Activated CD4-positive, alpha-beta T cell treated with anti-CD3 and anti-CD28 coated beads, Interleukin-2, amount 50 U/mL, for 1 hour (primary cell): ENCODE results near the gene QSOX1.
A peak's percentile ranks its signal among the peaks of the same experiment; 100 is the strongest.

Source experiments
- DNase-seq: peaks from one replicate; pipeline ENCODE4 v3.0.0-alpha.2; 2020

Gene QSOX1

GRCh38 chr1:180170546-180171151 lies 16.0 kb downstream of the QSOX1 start:
- DNase-seq, result no peak

- no peak for DNase-seq
These were observed 17.0 kb downstream of the QSOX1 start for GRCh38 chr1:180171691-180172090.

- DNase-seq, result no peak
These were observed 18.8 kb downstream of the QSOX1 start for GRCh38 chr1:180173451-180173850.

- no peak for DNase-seq
These were observed 19.3 kb downstream of the QSOX1 start for GRCh38 chr1:180173952-180174351.

- no peak for DNase-seq
These were observed 20.6 kb downstream of the QSOX1 start for GRCh38 chr1:180175291-180175690.

GRCh38 chr1:180175806-180176205 lies 21.1 kb downstream of the QSOX1 start:
- DNase-seq, result no peak

- no peak for DNase-seq
These were observed 22.3 kb downstream of the QSOX1 start for GRCh38 chr1:180176965-180177364.

- DNase-seq, result no peak
These were observed 23.3 kb downstream of the QSOX1 start for GRCh38 chr1:180177931-180178330.

GRCh38 chr1:180178511-180179161 lies 24.0 kb downstream of the QSOX1 start:
- DNase-seq, result peak; percentile 67

GRCh38 chr1:180179162-180179957 lies 24.7 kb downstream of the QSOX1 start:
- no peak for DNase-seq

- DNase-seq, result no peak
These were observed 26.4 kb downstream of the QSOX1 start for GRCh38 chr1:180181048-180181447.

- DNase-seq, result no peak
These were observed 27.4 kb downstream of the QSOX1 start for GRCh38 chr1:180181996-180182642.

- DNase-seq, result no peak
These were observed 28.1 kb downstream of the QSOX1 start for GRCh38 chr1:180182643-180183311.

GRCh38 chr1:180183426-180183825 lies 28.8 kb downstream of the QSOX1 start:
- DNase-seq, result no peak

GRCh38 chr1:180184041-180184440 lies 29.4 kb downstream of the QSOX1 start:
- no peak for DNase-seq

- no peak for DNase-seq
These were observed 30.6 kb downstream of the QSOX1 start for GRCh38 chr1:180185281-180185680.

GRCh38 chr1:180185971-180186645 lies 31.4 kb downstream of the QSOX1 start:
- DNase-seq, result no peak

GRCh38 chr1:180186831-180187230 lies 32.2 kb downstream of the QSOX1 start:
- DNase-seq, result no peak

GRCh38 chr1:180187626-180188025 lies 33.0 kb downstream of the QSOX1 start:
- DNase-seq, result no peak

GRCh38 chr1:180188091-180188506 lies 33.4 kb downstream of the QSOX1 start:
- no peak for DNase-seq

GRCh38 chr1:180188684-180189175 lies 34.1 kb downstream of the QSOX1 start:
- DNase-seq, result no peak

GRCh38 chr1:180190091-180190490 lies 35.4 kb downstream of the QSOX1 start:
- no peak for DNase-seq
